Caki2 (cell line): ENCODE measurements around the gene EHD3. TPM values are rescaled to one million over a fixed set of nuclear protein-coding genes. Genes with fewer than 3 reads are reported as not detected.

Experiments used
- DNase-seq: peaks from one replicate; pipeline ENCODE4 v3.0.0-alpha.2; 2015; ENCODE audit warnings: low read depth
- in situ Hi-C: cut with HindIII; loops from 2 replicates; pipeline ENCODE4 v1.10.0; 2016; ENCODE audit warnings: low sequenced_read_pairs, low pct_unique_long_range_greater_than_20kb, mixed read lengths
- total RNA-seq: library from RNA; depleted of rRNA; stranded (reverse); fragments of >200 nt; shearing (Covaris generic); gene quantifications from 2 replicates; pipeline ENCODE4 v1.2.3, GENCODE V29; 2014; ENCODE audit warnings: low replicate concordance

The EHD3 gene
- total RNA-seq, 1 experiment from 2014 or later: 8.9 TPM

- in situ Hi-C loops: no loop called here
- no peak for DNase-seq
Observed at GRCh38 chr2:31207790-31208189, 26.2 kb upstream of the EHD3 start.

- in situ Hi-C loops: no loop called here
- DNase-seq: no peak
Observed at GRCh38 chr2:31208240-31208639, 25.7 kb upstream of the EHD3 start.

- in situ Hi-C loops: no loop called here
- no peak for DNase-seq
Observed at GRCh38 chr2:31212659-31213600, 21.0 kb upstream of the EHD3 start.

DNA sequence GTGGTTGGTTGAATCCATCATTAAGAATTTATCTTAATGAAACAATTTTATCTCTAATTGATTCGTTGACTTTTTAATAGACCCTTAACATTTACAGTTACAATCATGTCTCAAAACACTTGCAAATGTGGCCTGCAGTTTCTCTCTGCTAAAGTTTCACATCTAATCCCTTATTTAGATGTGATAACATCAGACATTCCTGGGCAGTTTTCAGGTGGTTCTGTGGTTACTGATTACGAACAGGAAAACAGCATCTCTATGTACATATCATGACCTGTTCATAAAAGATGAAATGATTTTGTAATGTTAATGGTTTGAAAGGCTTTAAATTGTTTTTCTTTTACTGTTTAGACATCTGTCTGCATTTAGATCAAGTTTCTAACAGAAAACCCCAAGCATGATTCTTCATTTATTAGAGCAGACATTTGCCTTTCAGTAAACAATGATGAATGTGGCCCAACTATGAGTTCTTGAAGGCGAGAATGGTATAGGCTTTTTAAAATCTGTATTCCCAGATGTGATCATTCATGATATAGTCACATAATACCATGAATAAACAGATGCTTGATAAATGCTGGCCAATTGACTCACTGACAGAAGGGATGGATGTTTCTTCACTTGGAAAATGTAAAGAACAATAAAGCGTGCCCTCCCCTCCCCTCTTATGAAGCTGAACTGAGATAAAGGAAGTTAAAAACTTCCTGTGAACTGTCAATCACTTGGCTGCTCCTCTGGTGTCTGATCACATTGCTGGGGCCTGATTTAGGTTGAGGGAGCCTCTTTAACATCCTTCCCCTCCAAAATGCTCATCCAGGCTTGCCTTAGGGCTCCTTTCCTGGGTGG, 20.1 kb upstream of the EHD3 start:
- no peak for DNase-seq
- in situ Hi-C loops: no loop called here

GRCh38 chr2:31214444-31214915, 19.5 kb upstream of the EHD3 start:
- in situ Hi-C loops: no loop called here
- no peak for DNase-seq

DNA sequence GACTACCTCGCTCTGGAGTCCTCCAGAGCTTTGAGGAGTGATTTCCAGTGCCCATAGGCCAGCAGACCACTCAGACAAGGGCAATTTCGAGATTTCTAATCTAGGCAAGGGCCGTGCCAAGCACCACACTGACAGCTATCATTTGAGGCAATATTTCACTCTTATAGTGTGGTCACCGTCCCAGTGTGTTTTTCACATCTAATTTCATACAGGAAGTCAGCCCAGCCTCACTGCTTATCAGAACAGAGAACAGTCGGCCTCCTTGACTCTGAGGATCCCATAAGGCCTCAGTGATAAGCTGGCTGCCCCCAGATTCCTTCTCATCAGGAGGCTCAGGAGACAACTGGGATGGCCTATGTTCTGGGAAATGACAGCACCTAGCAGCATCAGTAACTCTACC, 17.2 kb upstream of the EHD3 start:
- no peak for DNase-seq
- in situ Hi-C loops: no loop called here

DNA sequence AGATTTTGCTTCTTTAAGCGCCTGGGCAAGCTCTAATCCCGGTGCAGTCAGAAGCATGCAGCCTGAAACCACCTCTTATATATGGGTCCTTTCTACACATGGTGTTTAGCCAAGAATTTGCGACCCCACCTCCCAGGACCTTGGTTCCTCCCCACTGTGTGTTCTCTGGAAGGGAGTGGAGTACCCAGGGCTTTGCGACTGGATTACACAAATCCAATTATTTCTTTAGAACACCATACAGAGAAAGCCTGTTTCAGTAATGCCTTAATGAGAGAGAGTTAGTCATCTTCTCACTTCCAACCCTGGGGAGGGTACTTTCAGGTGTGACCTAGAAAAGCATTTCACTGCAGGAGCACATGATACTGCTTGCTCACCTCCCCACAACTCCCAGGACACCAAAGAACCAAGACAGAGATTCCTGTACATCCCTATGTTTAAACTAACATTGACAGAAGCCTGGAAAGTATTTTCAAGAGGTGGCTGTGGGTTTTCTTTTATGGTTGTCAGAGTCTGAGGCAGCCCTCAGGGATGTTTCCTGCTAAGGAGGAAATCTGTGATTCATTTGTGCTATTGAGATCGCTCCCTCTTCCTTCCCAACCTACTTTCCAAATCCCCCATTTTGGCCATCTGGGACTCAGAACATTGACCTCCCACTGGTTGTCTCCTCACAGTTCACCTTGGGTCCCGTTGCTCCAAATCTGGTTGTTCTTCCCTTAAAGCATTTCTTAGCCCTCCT, 16.3 kb upstream of the EHD3 start, which contains the start of gene CAPN14:
Gene CAPN14, minus strand, starts transcription at position 51 of the 736 bp plus-strand sequence. CDS start 12,068 bp downstream, outside the sequence.
- in situ Hi-C loops: no loop called here
- DNase-seq: no peak

- DNase-seq: no peak
- in situ Hi-C loops: no loop called here
Observed at GRCh38 chr2:31219131-31219969, 14.6 kb upstream of the EHD3 start.

- in situ Hi-C loops: no loop called here
- no peak for DNase-seq
Observed at GRCh38 chr2:31221544-31221943, 12.4 kb upstream of the EHD3 start.

DNA sequence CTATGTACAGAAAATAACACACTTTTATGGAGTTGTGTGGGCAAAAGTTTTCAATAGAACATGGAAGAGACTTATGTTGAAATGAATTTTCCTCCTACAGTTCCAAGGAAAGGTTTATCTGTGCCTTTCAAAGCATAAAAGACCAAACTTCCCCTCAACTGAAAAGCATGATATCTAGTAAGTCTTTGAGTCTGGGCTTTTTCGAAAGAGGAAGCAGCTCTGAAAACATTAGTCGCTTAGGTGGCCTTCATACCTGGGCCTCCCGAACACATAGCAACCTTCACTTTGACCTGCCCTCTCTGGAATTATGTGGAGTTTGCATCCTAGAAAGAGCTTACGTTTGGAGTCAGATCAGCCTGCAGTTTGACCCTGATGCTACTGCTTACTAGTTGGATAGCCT, 11.9 kb upstream of the EHD3 start:
- DNase-seq: no peak
- in situ Hi-C loops: no loop called here

GRCh38 chr2:31223026-31223425, 10.9 kb upstream of the EHD3 start:
- in situ Hi-C loops: no loop called here
- DNase-seq: no peak

DNA sequence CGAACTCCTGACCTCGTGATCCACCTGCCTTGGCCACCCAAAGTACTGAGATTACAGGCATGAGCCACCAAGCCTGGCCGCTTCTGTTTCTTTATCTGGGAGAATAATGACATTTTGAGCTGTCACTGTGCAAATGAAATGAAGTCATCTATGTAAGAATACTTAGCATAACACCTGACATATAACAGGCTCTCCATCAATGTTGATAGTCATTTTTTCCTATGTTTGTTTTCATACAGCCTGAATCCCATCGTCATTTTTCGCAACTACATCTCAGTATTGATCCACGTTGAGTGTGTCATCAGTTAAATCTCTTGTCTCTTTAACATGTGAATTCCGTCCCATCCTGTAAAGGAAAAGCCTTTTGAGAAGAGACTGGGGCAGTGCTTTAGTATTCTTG, 10.2 kb upstream of the EHD3 start:
- DNase-seq: no peak
- in situ Hi-C loops: no loop called here

DNA sequence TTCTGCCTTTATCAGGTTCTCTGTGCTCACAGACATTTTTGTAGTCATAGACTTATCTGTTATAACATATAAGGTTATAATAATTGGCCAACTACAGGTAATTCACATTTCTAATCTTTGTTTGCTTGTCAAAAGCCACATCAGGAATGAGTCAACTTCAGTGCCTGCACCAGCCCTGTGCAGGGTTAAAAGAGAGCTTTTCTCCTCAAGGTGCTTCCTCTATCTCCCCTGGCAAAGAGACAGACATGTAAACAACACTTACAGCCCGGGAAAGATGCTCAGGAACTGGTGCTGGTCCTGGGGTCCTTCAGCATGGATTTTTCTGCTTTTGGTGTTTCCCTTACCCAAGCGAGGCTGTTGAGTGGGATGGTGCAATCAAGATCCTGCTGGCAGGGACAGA, 7.7 kb upstream of the EHD3 start:
- DNase-seq: no peak
- in situ Hi-C loops: no loop called here

GRCh38 chr2:31227110-31227509, 6.8 kb upstream of the EHD3 start:
- DNase-seq: no peak
- in situ Hi-C loops: no loop called here

- in situ Hi-C loops: no loop called here
Observed at GRCh38 chr2:31227711-31228125, 6.2 kb upstream of the EHD3 start.

GRCh38 chr2:31228717-31229116, 5.2 kb upstream of the EHD3 start:
- in situ Hi-C loops: no loop called here
- no peak for DNase-seq

More at GRCh38 chr2:31227711-31228125, 6.2 kb upstream of the EHD3 start:
- no peak for DNase-seq

GRCh38 chr2:31230751-31231150, 3.2 kb upstream of the EHD3 start:
- no peak for DNase-seq
- in situ Hi-C loops: no loop called here
